PFSK-1 (cell line): ENCODE results near the gene AAK1.

Source experiments
- FOXP2 ChIP-seq: optimal IDR thresholded peaks from 2 replicates; pipeline ENCODE3; 2011; ENCODE audit warnings: borderline replicate concordance, control low read depth, inconsistent platforms; ENCODE audit not compliant: insufficient read depth; ENCODE audit errors: extremely low read length, extremely low read depth
- POLR2AphosphoS5 ChIP-seq: IDR thresholded peaks from 2 replicates; pipeline ENCODE4 v1.6.1; 2012; ENCODE audit warnings: low read depth, mild to moderate bottlenecking, control low read depth, low read length, moderate library complexity
- REST ChIP-seq, 2 experiments: IDR thresholded peaks; 2 replicates each; pipeline versions ENCODE4 v1.6.1 to v1.8.0; 2011 to 2012; ENCODE audit warnings: low read depth in 2 of 2, low read length in 2 of 2, control low read depth in 1 of 2, inconsistent platforms in 1 of 2, mild to moderate bottlenecking in 1 of 2, moderate library complexity in 1 of 2; ENCODE audit not compliant: insufficient read depth in 1 of 2
- SIN3A ChIP-seq: IDR thresholded peaks from 2 replicates; pipeline ENCODE4 v1.6.1; 2012; ENCODE audit warnings: mild to moderate bottlenecking, low read length, moderate library complexity, borderline replicate concordance; ENCODE audit not compliant: insufficient read depth
- TAF1 ChIP-seq: IDR thresholded peaks from 2 replicates; pipeline ENCODE4 v1.6.1; 2012; ENCODE audit warnings: low read length, control low read depth, borderline replicate concordance; ENCODE audit not compliant: insufficient read depth

AAK1 gene

GRCh38 chr2:69620870-69621269 lies 22.7 kb downstream of the AAK1 start:
- no peak for TF ChIP-seq POLR2AphosphoS5
- no peak for TF ChIP-seq REST (IDR thresholded peaks at IDR 0.05; ENCODE audit: insufficient read depth in 1 of 2, low read depth in 2 of 2, low read length in 2 of 2)
- TF ChIP-seq TAF1 = no peak

- no peak for TF ChIP-seq REST (IDR thresholded peaks at IDR 0.05; ENCODE audit: insufficient read depth in 1 of 2, low read depth in 2 of 2, low read length in 2 of 2)
- no peak for TF ChIP-seq POLR2AphosphoS5
- no peak for TF ChIP-seq FOXP2
- TF ChIP-seq SIN3A = no peak
- no peak for TF ChIP-seq TAF1
Measured at GRCh38 chr2:69619725-69620124, 23.8 kb downstream of the AAK1 start.

GRCh38 chr2:69618362-69618761 lies 25.2 kb downstream of the AAK1 start:
- no peak for TF ChIP-seq FOXP2
- no peak for TF ChIP-seq SIN3A
- no peak for TF ChIP-seq REST (IDR thresholded peaks at IDR 0.05; ENCODE audit: insufficient read depth in 1 of 2, low read depth in 2 of 2, low read length in 2 of 2)
- TF ChIP-seq TAF1 = no peak
- TF ChIP-seq POLR2AphosphoS5 = no peak

GRCh38 chr2:69617744-69618143 lies 25.8 kb downstream of the AAK1 start:
- no peak for TF ChIP-seq POLR2AphosphoS5
- no peak for TF ChIP-seq FOXP2

GRCh38 chr2:69616755-69617154 lies 26.8 kb downstream of the AAK1 start:
- no peak for TF ChIP-seq FOXP2
- no peak for TF ChIP-seq REST (IDR thresholded peaks at IDR 0.05; ENCODE audit: insufficient read depth in 1 of 2, low read depth in 2 of 2, low read length in 2 of 2)
- TF ChIP-seq SIN3A = no peak
- no peak for TF ChIP-seq POLR2AphosphoS5
- no peak for TF ChIP-seq TAF1
